NB4 (cell line): ENCODE results near the gene ATP1A4.

Source experiments
- CTCF ChIP-seq: IDR thresholded peaks from one replicate; pipeline ENCODE4 v1.5.1; 2012; ENCODE audit warnings: low read depth, low read length
- MAX ChIP-seq: IDR thresholded peaks from 2 replicates; pipeline ENCODE4 v1.6.1; 2011; ENCODE audit warnings: low read depth, low read length
- POLR2A ChIP-seq: IDR thresholded peaks from 2 replicates; pipeline ENCODE4 v1.6.1; 2011; ENCODE audit warnings: mild to moderate bottlenecking; ENCODE audit not compliant: insufficient read length; ENCODE audit errors: extremely low read depth

GRCh38 chr1:160116283-160117147, 34.9 kb upstream of the ATP1A4 start:
- TF ChIP-seq CTCF: no peak
- no peak for TF ChIP-seq POLR2A
- TF ChIP-seq MAX: no peak
